ENCODE data around the gene IFI27. TPM values are rescaled to one million over a fixed set of nuclear protein-coding genes. Genes with fewer than 3 reads are reported as not detected.

The IFI27 gene
- total RNA-seq, 1 donor from 2014 or later, result 312 TPM

- H3K27me3 ChIP-seq, result no peaks in the 10 kb centered on the region
- no peaks in the 10 kb centered on the region for H3K9me3 ChIP-seq
- ATAC-seq, result no peak
- no peak for DNase-seq
- H3K27ac ChIP-seq, result no peak overlapping the region
- intact Hi-C loops (cut with DNase I), result no loop called here
- H3K4me1 ChIP-seq, result no peaks in the 10 kb centered on the region
- no peaks in the 10 kb centered on the region for H3K36me3 ChIP-seq
- H3K4me3 ChIP-seq, result no peak overlapping the region
- no peak for TF ChIP-seq CTCF (IDR thresholded peaks at IDR 0.05)
Observed at GRCh38 chr14:94099006-94099405, 11.5 kb upstream of the IFI27 start.

GRCh38 chr14:94100847-94101246 lies 9.7 kb upstream of the IFI27 start:
- ATAC-seq, result no peak

GRCh38 chr14:94101748-94102147 lies 8.8 kb upstream of the IFI27 start:
- H3K4me1 ChIP-seq, result no peaks in the 10 kb centered on the region
- TF ChIP-seq CTCF (IDR thresholded peaks at IDR 0.05), result no peak
- H3K27ac ChIP-seq, result no peak overlapping the region
- no peak for DNase-seq
- no peak for ATAC-seq
- no peak overlapping the region for H3K4me3 ChIP-seq
- intact Hi-C loops (cut with DNase I), result no loop called here
- no peaks in the 10 kb centered on the region for H3K27me3 ChIP-seq
- no peaks in the 10 kb centered on the region for H3K9me3 ChIP-seq
- H3K36me3 ChIP-seq, result no peaks in the 10 kb centered on the region

More at GRCh38 chr14:94100847-94101246, 9.7 kb upstream of the IFI27 start:
- intact Hi-C loops (cut with DNase I), result no loop called here
- H3K4me3 ChIP-seq, result no peak overlapping the region
- no peaks in the 10 kb centered on the region for H3K9me3 ChIP-seq
- no peak for DNase-seq
- no peaks in the 10 kb centered on the region for H3K27me3 ChIP-seq
- no peaks in the 10 kb centered on the region for H3K36me3 ChIP-seq
- TF ChIP-seq CTCF (IDR thresholded peaks at IDR 0.05), result no peak
- no peaks in the 10 kb centered on the region for H3K4me1 ChIP-seq
- no peak overlapping the region for H3K27ac ChIP-seq

GRCh38 chr14:94102768-94103482 lies 7.6 kb upstream of the IFI27 start:
- Histone ChIP-seq H3K9me3 (no peaks in the 10 kb centered on the region), H3K27ac (no peak overlapping the region), H3K4me3 (no peak overlapping the region), H3K27me3 (no peaks in the 10 kb centered on the region), H3K36me3 (no peaks in the 10 kb centered on the region), H3K4me1 (no peaks in the 10 kb centered on the region)
- intact Hi-C loops (cut with DNase I), result no loop called here
- no peak for TF ChIP-seq CTCF (IDR thresholded peaks at IDR 0.05)
- ATAC-seq, result no peak
- no peak for DNase-seq

DNA sequence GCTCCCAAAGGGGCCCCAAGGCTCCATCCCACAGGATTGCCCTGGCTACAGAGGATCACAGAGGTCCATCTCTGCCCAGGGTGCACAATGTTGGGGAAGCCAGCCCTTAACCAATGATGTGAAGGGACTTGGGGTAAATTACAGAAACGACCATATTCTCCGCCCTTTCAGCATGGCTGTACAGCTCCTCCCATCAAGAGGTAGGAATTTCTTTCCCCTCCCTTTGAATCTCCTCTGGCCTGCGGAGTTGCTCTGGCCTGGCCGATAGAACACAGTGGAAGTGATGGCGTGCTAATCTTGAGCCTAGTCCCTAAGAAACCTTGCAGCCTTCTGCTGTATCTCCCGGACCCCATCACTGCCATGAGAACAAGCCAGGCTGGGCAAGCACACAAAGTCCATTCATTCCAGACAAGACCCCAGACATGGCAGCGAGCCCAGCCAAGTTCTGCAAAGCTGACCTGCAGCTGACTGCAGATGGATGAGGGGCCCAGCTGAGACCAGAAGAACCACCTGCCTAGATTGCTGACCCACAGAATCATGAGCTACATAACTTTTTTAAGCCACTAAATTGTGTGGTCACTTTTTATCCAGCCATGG lies 6.9 kb upstream of the IFI27 start:
- H3K36me3 ChIP-seq, result no peaks in the 10 kb centered on the region
- ATAC-seq (no peak), DNase-seq (no peak)
- no peaks in the 10 kb centered on the region for H3K27me3 ChIP-seq
- H3K4me3 ChIP-seq, result no peak overlapping the region
- H3K9me3 ChIP-seq, result no peaks in the 10 kb centered on the region
- H3K4me1 ChIP-seq, result no peaks in the 10 kb centered on the region
- H3K27ac ChIP-seq, result no peak overlapping the region
- no peak for TF ChIP-seq CTCF (IDR thresholded peaks at IDR 0.05)
- intact Hi-C loops (cut with DNase I), result no loop called here
